ENCODE results near the gene FAM124B.

GRCh38 chr2:224426656-224427055 lies 24.7 kb upstream of the FAM124B start:
- TF ChIP-seq, protein P1, sequence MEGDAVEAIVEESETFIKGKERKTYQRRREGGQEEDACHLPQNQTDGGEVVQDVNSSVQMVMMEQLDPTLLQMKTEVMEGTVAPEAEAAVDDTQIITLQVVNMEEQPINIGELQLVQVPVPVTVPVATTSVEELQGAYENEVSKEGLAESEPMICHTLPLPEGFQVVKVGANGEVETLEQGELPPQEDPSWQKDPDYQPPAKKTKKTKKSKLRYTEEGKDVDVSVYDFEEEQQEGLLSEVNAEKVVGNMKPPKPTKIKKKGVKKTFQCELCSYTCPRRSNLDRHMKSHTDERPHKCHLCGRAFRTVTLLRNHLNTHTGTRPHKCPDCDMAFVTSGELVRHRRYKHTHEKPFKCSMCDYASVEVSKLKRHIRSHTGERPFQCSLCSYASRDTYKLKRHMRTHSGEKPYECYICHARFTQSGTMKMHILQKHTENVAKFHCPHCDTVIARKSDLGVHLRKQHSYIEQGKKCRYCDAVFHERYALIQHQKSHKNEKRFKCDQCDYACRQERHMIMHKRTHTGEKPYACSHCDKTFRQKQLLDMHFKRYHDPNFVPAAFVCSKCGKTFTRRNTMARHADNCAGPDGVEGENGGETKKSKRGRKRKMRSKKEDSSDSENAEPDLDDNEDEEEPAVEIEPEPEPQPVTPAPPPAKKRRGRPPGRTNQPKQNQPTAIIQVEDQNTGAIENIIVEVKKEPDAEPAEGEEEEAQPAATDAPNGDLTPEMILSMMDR (conservative IDR thresholded peaks at IDR 0.05; ENCODE audit: low read depth, low read length) = no peak
- TF ChIP-seq EZH2 (IDR thresholded peaks at IDR 0.05; ENCODE audit: low read length, unreplicated experiment) (no peak), EZH2phosphoT487 (IDR thresholded peaks at IDR 0.05; ENCODE audit: borderline replicate concordance, low read length) (no peak)

All from PC-3 (cell line).